IMR-90 (cell line): ENCODE data around the gene UCP2. TPM values are rescaled to one million over a fixed set of nuclear protein-coding genes. Genes with fewer than 3 reads are reported as not detected.

Experiments
- ATAC-seq: fragments of 200-7000 bp; cut with Tn5 transposase; 2 replicates; pipeline ENCODE4 v1.9.1; 2020; ENCODE audit warnings: low read depth, mild to moderate bottlenecking, moderate library complexity
- BruUV-seq: library from RNA; stranded (reverse); fragments of 400-500 nt; replicated peaks from 2 replicates; lab custom pipeline; 2021; lab: Mats Ljungman, UMichigan
- CTCF ChIA-PET: fragments of 300-600 bp; formaldehyde crosslinking; extraction: SDS; loops from one replicate; lab custom pipeline; 2021; ENCODE audit warnings: antibody characterized with exemption; lab: Yijun Ruan, JAX
- POLR2A ChIA-PET: fragments of 300-600 bp; sonication (Branson Sonifier 250); formaldehyde crosslinking; loops from one replicate; lab custom pipeline; 2022; ENCODE audit warnings: antibody characterized with exemption; ENCODE audit not compliant: unreplicated experiment; lab: Charles Lee
- DNase-seq: peaks from one replicate; pipeline ENCODE4 v3.0.0; 2013
- H2AFZ ChIP-seq: replicated peaks from 2 replicates; pipeline ENCODE3; 2013; ENCODE audit warnings: low read length, mild to moderate bottlenecking; ENCODE audit not compliant: poor library complexity
- H2AK5ac ChIP-seq: 2 replicates; pipeline ENCODE4 v1.6.1; 2013; ENCODE audit warnings: low read depth, low read length, inconsistent platforms
- H2AK9ac ChIP-seq: replicated peaks from 2 replicates; pipeline ENCODE3; 2013; ENCODE audit warnings: mild to moderate bottlenecking, low read depth, low read length, moderate library complexity; ENCODE audit not compliant: poor library complexity
- H2BK120ac ChIP-seq: 2 replicates; pipeline ENCODE4 v1.6.1; 2013; ENCODE audit warnings: low read depth, low read length, inconsistent platforms
- H2BK15ac ChIP-seq: 3 replicates; pipeline ENCODE4 v1.6.1; 2013; ENCODE audit warnings: low read depth, low read length, inconsistent platforms
- H2BK20ac ChIP-seq: 2 replicates; pipeline ENCODE4 v1.6.1; 2013; ENCODE audit warnings: low read depth, mild to moderate bottlenecking, inconsistent platforms, low read length, moderate library complexity
- H2BK5ac ChIP-seq: 2 replicates; pipeline ENCODE4 v1.6.1; 2013; ENCODE audit warnings: mild to moderate bottlenecking, low read depth, low read length, inconsistent platforms; ENCODE audit not compliant: poor library complexity, severe bottlenecking
- H3K14ac ChIP-seq: replicated peaks from 2 replicates; pipeline ENCODE4 v1.6.1; 2013; ENCODE audit warnings: low read depth, low read length, inconsistent platforms
- H3K18ac ChIP-seq: 2 replicates; pipeline ENCODE4 v1.6.1; 2013; ENCODE audit warnings: low read depth, low read length, control low read depth
- H3K23ac ChIP-seq: 2 replicates; pipeline ENCODE4 v1.6.1; 2013; ENCODE audit warnings: low read depth, low read length, inconsistent platforms
- H3K27ac ChIP-seq: 2 replicates; pipeline ENCODE4 v1.5.1; 2013; ENCODE audit warnings: mild to moderate bottlenecking, control low read depth, low read length; ENCODE audit not compliant: insufficient read depth
- H3K27me3 ChIP-seq: 2 replicates; pipeline ENCODE4 v1.6.1; 2013; ENCODE audit warnings: low read length; ENCODE audit not compliant: control insufficient read depth, insufficient read depth
- H3K36me3 ChIP-seq: 2 replicates; pipeline ENCODE4 v1.6.1; 2013; ENCODE audit warnings: low read length, mixed read lengths; ENCODE audit not compliant: control insufficient read depth, insufficient read depth
- H3K4ac ChIP-seq: 2 replicates; pipeline ENCODE4 v1.6.1; 2013; ENCODE audit warnings: low read depth, low read length, inconsistent platforms
- H3K4me1 ChIP-seq: 2 replicates; pipeline ENCODE4 v1.6.1; 2013; ENCODE audit warnings: low read length, mixed read lengths; ENCODE audit not compliant: control insufficient read depth, insufficient read depth
- H3K4me2 ChIP-seq: 2 replicates; pipeline ENCODE4 v1.6.1; 2013; ENCODE audit warnings: low read depth, mild to moderate bottlenecking, control low read depth, low read length, moderate library complexity
- H3K4me3 ChIP-seq: 2 replicates; pipeline ENCODE4 v1.5.1; 2013; ENCODE audit warnings: low read depth, mild to moderate bottlenecking, control low read depth, low read length, moderate library complexity; ENCODE audit not compliant: insufficient read depth
- H3K56ac ChIP-seq: 2 replicates; pipeline ENCODE4 v1.6.1; 2013; ENCODE audit warnings: low read length, inconsistent platforms; ENCODE audit not compliant: insufficient read depth; ENCODE audit errors: extremely low read depth
- H3K79me1 ChIP-seq, 2 experiments: 2 replicates each; pipeline ENCODE4 v1.6.1; 2013; ENCODE audit warnings: low read length in 2 of 2, inconsistent platforms in 1 of 2, low read depth in 1 of 2
- H3K9ac ChIP-seq: 2 replicates; pipeline ENCODE4 v1.6.1; 2013; ENCODE audit warnings: low read depth, low read length, control low read depth
- H3K9me1 ChIP-seq: 2 replicates; pipeline ENCODE4 v1.6.1; 2013; ENCODE audit warnings: low read length, inconsistent platforms; ENCODE audit not compliant: insufficient read depth
- H3K9me3 ChIP-seq: 2 replicates; pipeline ENCODE4 v1.6.1; 2013; ENCODE audit warnings: low read length; ENCODE audit not compliant: control insufficient read depth, insufficient read depth
- H4K20me1 ChIP-seq: 2 replicates; pipeline ENCODE4 v1.6.1; 2013; ENCODE audit warnings: low read length, inconsistent platforms; ENCODE audit not compliant: insufficient read depth
- H4K5ac ChIP-seq: 2 replicates; pipeline ENCODE4 v1.6.1; 2013; ENCODE audit warnings: mild to moderate bottlenecking, low read depth, low read length, control low read depth
- H4K8ac ChIP-seq, 2 experiments: 2 replicates each; pipeline ENCODE4 v1.6.1; 2013; ENCODE audit warnings: low read depth in 2 of 2, low read length in 2 of 2, control low read depth in 1 of 2, inconsistent platforms in 1 of 2
- H4K91ac ChIP-seq: 2 replicates; pipeline ENCODE4 v1.6.1; 2013; ENCODE audit warnings: low read depth, low read length, inconsistent platforms; ENCODE audit not compliant: insufficient read depth
- CEBPB ChIP-seq: IDR thresholded peaks from 2 replicates; pipeline ENCODE4 v1.6.1; 2012; ENCODE audit warnings: low read depth, low read length, improper control_type of control experiment
- CTCF ChIP-seq: conservative IDR thresholded peaks from 2 replicates; pipeline ENCODE4 v1.5.1; 2012; ENCODE audit warnings: mild to moderate bottlenecking, low read depth, low read length, improper control_type of control experiment
- ELK1 ChIP-seq: fragments of 150-350 bp; IDR thresholded peaks from 2 replicates; pipeline ENCODE4 v1.6.1; 2016; ENCODE audit warnings: low read depth, mild to moderate bottlenecking, low read length, moderate library complexity, borderline replicate concordance
- FOS ChIP-seq: fragments of 150-350 bp; IDR thresholded peaks from 2 replicates; pipeline ENCODE4 v1.6.1; 2016; ENCODE audit warnings: low read depth, low read length
- MAFK ChIP-seq: IDR thresholded peaks from 2 replicates; pipeline ENCODE4 v1.6.1; 2012; ENCODE audit warnings: low read depth, low read length, improper control_type of control experiment
- MAZ ChIP-seq: IDR thresholded peaks from 2 replicates; pipeline ENCODE4 v1.6.1; 2012; ENCODE audit warnings: low read depth, mild to moderate bottlenecking, low read length, improper control_type of control experiment, moderate library complexity, borderline replicate concordance
- MXI1 ChIP-seq: IDR thresholded peaks from 2 replicates; pipeline ENCODE4 v1.6.1; 2012; ENCODE audit warnings: low read depth, mild to moderate bottlenecking, low read length, moderate library complexity, borderline replicate concordance
- NFE2L2 ChIP-seq: fragments of 150-350 bp; IDR thresholded peaks from 2 replicates; pipeline ENCODE4 v1.6.1; 2016; ENCODE audit warnings: low read depth, mild to moderate bottlenecking, low read length
- POLR2A ChIP-seq: IDR thresholded peaks from 2 replicates; pipeline ENCODE4 v1.6.1; 2012; ENCODE audit warnings: mild to moderate bottlenecking, low read depth, low read length
- RAD21 ChIP-seq: IDR thresholded peaks from 2 replicates; pipeline ENCODE4 v1.6.1; 2012; ENCODE audit warnings: low read length, improper control_type of control experiment
- RCOR1 ChIP-seq: IDR thresholded peaks from 2 replicates; pipeline ENCODE4 v1.6.1; 2012; ENCODE audit warnings: mild to moderate bottlenecking, low read length, improper control_type of control experiment; ENCODE audit not compliant: insufficient replicate concordance
- RFX5 ChIP-seq: IDR thresholded peaks from 2 replicates; pipeline ENCODE4 v1.8.0; 2012; ENCODE audit warnings: low read depth, mild to moderate bottlenecking, low read length, moderate library complexity
- SMC3 ChIP-seq: fragments of 150-350 bp; IDR thresholded peaks from 2 replicates; pipeline ENCODE4 v1.6.1; 2016; ENCODE audit warnings: low read depth, mild to moderate bottlenecking, antibody characterized with exemption, low read length, moderate library complexity
- USF2 ChIP-seq: fragments of 150-350 bp; IDR thresholded peaks from 2 replicates; pipeline ENCODE4 v1.6.1; 2017; ENCODE audit warnings: mild to moderate bottlenecking, antibody characterized with exemption, low read length, low read depth
- WGBS, 2 experiments: methylation state at CpG; one replicate each; pipeline versions ENCODE4 v1.1.5 to v1.1.7; 2013; ENCODE audit warnings: missing lambda C conversion rate in 2 of 2; ENCODE audit not compliant: insufficient read length in 1 of 2; ENCODE audit errors: extremely low coverage in 2 of 2; 5-methylcytosine and 5-hydroxymethylcytosine counted together
- dilution Hi-C: fragments of 300-500 bp; cut with HindIII; formaldehyde crosslinking; loops from one replicate; pipeline ENCODE4 v1.14.3; 2018; ENCODE audit warnings: low sequenced_read_pairs; ENCODE audit not compliant: unreplicated experiment
- in situ Hi-C: fragments of 300-500 bp; cut with MboI; formaldehyde crosslinking; loops from 3 replicates; pipeline ENCODE4 v1.14.3; 2019; ENCODE audit warnings: low sequenced_read_pairs, inconsistent platforms, mixed read lengths
- intact Hi-C: fragments of 100-400 bp; cut with micrococcal nuclease; formaldehyde crosslinking; loops from 2 replicates; pipeline ENCODE4 v1.10.0; 2022
- polyA plus RNA-seq, 3 experiments: library from polyadenylated mRNA; depleted of rRNA; stranded (reverse); fragments of >200 nt; gene quantifications; 2 replicates each; pipeline ENCODE4 v1.2.3, GENCODE V29; 2012; ENCODE audit warnings: low replicate concordance in 1 of 3
- total RNA-seq: library from RNA; depleted of rRNA; stranded (reverse); fragments of >200 nt; gene quantifications from 2 replicates; pipeline ENCODE4 v1.2.3, GENCODE V29; 2012

Gene UCP2
- total and polyA plus RNA-seq, 2 of the 4 experiments (the other 2 are of a cell fraction), result 2.0 to 11.9 TPM

- H2AK5ac ChIP-seq, result no peak overlapping the region
- peaks cover 15% of the 10 kb centered on the region for H3K4me1 ChIP-seq
- intact Hi-C loops, result no loop called here
- H3K23ac ChIP-seq, result no peak overlapping the region
- H3K56ac ChIP-seq, result no peak overlapping the region
- H3K4me3 ChIP-seq, result no peak overlapping the region
- DNase-seq, result no peak
- H2AFZ ChIP-seq, result no peak overlapping the region
- TF ChIP-seq MAZ (no peak), MAFK (no peak), POLR2A (no peak), RAD21 (no peak), ELK1 (no peak), FOS (no peak), RCOR1 (no peak), CTCF (no peak), USF2 (no peak), NFE2L2 (no peak), MXI1 (no peak), SMC3 (no peak), CEBPB (no peak), RFX5 (no peak)
- no peak overlapping the region for H4K5ac ChIP-seq
- dilution Hi-C loops, result no loop called here
- peaks cover 16% of the 10 kb centered on the region for H3K9me1 ChIP-seq
- no peaks in the 10 kb centered on the region for H3K9me3 ChIP-seq
- no peak overlapping the region for H3K18ac ChIP-seq
- BruUV-seq, result no TSS peak
- ATAC-seq, result no peak
- H2BK5ac ChIP-seq, result no peak overlapping the region
- H4K20me1 ChIP-seq, result peaks cover 3% of the 10 kb centered on the region; the same call in 1 of the 2 replicates
- peaks cover 0 to 12% of the 10 kb centered on the region in 2 experiments; a peak in 2 of 4 replicates for H3K79me1 ChIP-seq
- WGBS, 2 experiments, result no CpG with 5 or more reads among the region's 2 CpGs
- H3K14ac ChIP-seq, result no peak overlapping the region
- H3K27me3 ChIP-seq, result no peaks in the 10 kb centered on the region
- no peak overlapping the region for H3K9ac ChIP-seq
- H2AK9ac ChIP-seq, result no peak overlapping the region
- no peak overlapping the region for H3K4me2 ChIP-seq
- in situ Hi-C loops, result no loop called here
- H3K36me3 ChIP-seq, result peaks cover 8% of the 10 kb centered on the region; the same call in 1 of the 2 replicates
- no peak overlapping the region for H2BK20ac ChIP-seq
- H3K4ac ChIP-seq, result no peak overlapping the region
- ChIA-PET POLR2A (no interaction called here), CTCF (no interaction called here)
- no peak overlapping the region for H3K27ac ChIP-seq
- no peak overlapping the region for H2BK15ac ChIP-seq
- H2BK120ac ChIP-seq, result no peak overlapping the region
- no peak overlapping the region for H4K8ac ChIP-seq
- H4K91ac ChIP-seq, result no peak overlapping the region
These were observed 32.2 kb upstream of the UCP2 start for GRCh38 chr11:74014880-74015279.
